Activated CD8-positive, alpha-beta memory T cell treated with anti-CD3 and anti-CD28 coated beads, Interleukin-2, amount 50 U/mL, for 48 hours (primary cell): ENCODE measurements around the gene RTKN2.

Experiments
- DNase-seq: peaks from one replicate; pipeline ENCODE4 v3.0.0-alpha.2; 2020

The RTKN2 gene

DNA sequence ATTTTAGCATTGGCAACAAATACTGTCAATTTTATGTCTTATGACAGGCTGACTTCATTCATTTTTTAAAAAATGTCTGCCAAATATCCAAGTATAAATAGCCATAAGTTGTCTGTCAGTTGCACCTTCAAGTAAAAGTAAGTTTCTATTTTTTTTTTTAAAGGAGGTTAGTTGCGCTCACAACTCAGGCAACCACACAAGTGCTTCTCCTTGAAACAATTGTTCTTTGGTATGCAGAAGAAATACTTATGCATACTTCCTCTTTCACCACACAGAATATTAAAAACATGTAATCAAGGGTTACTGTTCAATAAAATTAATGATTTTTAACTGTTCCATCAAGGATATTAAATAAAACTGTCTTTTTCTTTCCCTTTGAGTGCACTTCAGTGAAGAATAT is 97.9 kb downstream of the RTKN2 start:
- DNase-seq: no peak

DNA sequence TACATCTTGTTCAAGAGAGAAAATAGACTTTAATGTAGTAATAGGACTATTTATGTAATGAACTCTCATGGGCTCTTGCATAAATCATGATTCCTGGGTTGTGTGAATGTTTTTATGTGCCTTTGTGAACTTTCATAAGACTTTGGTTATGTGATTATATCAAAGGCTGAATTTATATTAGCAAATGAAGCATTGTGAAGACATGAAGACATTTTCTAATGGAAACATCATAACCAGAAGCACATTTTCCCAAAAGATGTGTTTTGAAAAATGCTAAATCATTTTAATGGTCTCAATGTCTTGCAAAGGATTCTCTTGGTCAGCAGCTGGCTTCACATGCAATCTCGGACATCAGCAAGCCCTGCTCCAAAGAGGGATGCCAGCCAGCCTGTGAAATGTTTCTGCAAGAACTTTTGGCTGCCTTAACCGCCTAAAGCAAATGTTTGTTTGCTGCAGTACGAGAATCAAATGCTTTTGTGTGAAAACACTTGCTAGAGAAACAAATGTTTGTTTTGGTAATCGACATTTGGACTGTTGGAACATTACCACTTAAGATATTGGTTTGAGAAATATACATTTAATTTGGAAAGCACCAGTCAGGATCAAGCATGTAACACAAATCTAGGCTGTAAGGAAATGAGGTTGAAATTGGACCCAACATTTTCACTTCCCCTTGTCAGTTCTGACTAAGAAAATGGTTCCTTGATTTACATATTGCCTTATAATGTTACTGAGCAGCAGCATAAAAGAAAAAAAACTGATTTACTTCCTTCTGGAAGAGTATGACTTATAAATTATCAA is 102.1 kb downstream of the RTKN2 start:
- DNase-seq: no peak

GRCh38 chr10:62165803-62166202 is 102.8 kb downstream of the RTKN2 start:
- DNase-seq: no peak

DNA sequence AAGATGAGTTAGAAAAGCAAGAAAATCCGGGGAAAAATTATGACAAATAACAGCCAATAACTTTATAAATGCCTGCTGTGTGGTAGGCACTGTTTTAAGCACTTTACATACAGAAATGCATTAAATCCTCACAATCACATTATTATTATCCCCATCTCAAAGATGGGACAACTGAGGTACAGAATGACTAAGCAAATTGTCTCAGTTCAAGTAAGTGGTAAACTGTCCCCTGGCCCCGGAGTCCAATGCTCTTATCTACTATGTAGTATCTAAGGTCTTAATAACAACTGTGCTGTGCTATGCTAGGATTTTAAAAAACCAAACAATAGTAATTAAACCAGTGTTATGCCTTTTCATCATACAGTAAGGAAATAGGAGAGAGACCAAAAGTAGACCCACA is 105.6 kb downstream of the RTKN2 start:
- no peak for DNase-seq

DNA sequence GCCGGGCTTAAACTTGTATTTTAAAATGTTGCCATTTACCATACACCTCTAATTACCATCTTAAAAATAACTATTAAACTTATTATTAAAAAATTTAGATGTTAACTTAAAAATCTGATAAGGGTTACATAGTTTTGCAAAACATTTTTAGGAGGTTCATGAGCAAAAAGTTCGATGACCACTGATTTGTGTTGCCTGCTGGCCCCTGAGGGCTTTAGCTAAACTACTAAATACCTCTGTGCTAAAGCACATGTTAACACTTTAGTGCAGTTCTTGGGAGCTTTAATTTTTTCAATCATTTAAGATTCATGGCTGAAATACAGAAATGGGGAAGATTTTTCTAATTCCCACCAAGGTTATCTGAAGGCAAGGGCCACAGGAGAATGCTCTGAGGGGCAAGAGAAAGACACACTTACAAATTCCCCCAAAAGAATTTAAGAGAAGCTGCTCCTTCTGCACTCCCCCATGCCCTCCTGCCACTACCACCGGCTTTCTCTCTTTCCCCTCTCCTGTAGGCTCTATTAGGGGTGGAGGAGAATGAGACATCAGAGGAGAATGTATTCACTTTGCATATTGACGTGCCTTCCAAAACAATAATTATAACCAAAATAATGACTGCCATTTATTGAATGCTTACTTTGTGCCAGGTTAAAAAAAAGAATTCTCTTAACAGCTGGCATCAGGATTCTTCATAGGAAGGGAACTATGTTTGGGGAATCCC is 106.2 kb downstream of the RTKN2 start:
- DNase-seq: no peak

GRCh38 chr10:62159351-62159750 is 109.3 kb downstream of the RTKN2 start:
- DNase-seq: no peak

DNA sequence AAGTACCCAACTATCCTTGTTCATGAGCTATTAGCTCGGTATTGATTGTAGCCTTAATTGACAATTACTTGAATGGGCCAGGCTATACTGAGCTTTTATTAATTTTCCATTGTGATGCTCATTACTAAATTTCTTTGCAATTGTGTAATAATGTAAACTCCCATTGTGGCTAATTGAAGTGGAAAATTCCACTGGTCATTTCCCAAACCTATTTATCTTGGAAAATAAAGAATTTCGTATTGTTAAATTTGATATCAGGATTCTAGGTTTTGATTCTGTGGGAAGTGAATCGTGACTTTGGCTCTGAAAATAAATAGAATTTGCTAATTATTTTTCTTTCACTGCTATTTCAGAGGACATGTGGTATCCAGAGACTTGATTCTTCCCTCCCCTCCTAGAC is 111.0 kb downstream of the RTKN2 start:
- no peak for DNase-seq

DNA sequence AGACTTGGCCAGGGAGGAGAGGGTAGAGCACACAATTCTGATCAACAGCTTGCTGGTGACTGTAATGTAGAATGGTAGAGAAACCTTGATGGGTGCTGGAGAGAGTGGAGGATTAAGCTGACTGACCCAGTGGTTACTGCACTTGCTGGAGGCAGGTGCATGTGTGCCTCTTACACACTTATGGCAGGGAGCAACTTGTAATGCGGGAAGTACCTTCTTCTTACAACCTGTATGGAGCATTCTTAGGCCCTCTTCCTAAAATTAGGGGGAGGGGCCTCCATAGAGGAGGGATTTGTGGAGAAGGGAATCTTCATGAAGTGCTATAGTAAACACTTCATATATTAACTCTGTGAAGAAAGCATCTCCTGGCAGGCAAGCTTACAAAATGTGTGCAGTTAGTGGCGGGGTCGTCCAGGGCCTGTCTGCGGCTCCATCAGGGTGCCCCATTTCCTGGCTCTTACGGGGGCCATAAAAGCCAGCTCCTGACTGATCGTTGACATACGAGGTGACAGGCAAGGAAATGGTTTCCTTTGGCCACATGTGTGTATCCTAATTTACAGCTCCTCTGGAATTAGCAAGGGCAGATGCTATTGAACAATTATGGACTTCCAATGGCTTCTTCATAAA is 113.5 kb downstream of the RTKN2 start:
- no peak for DNase-seq

GRCh38 chr10:62154231-62154630 is 114.4 kb downstream of the RTKN2 start:
- no peak for DNase-seq

GRCh38 chr10:62153191-62153590 is 115.5 kb downstream of the RTKN2 start:
- DNase-seq: no peak

DNA sequence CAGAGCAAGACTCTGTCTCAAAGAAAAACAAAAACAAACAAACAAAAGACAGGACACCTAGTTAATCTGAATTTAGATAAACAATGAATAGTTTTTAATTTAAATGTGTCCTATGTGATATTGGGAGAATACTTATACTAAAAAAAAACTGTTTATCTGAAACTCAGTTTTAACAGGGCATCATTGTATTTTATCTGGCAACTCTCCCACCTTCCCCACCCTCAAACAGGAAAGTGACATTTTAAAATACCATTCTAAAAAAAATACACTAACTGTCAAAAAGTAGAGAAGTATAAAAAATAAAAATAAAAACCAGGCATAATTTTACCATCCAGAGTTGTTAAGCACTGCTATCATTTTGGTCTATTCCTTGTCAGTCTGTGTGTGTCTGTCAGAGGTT is 119.0 kb downstream of the RTKN2 start:
- DNase-seq: no peak

GRCh38 chr10:62148155-62148554 is 120.5 kb downstream of the RTKN2 start:
- no peak for DNase-seq

GRCh38 chr10:62147425-62147824 is 121.2 kb downstream of the RTKN2 start:
- DNase-seq: no peak

DNA sequence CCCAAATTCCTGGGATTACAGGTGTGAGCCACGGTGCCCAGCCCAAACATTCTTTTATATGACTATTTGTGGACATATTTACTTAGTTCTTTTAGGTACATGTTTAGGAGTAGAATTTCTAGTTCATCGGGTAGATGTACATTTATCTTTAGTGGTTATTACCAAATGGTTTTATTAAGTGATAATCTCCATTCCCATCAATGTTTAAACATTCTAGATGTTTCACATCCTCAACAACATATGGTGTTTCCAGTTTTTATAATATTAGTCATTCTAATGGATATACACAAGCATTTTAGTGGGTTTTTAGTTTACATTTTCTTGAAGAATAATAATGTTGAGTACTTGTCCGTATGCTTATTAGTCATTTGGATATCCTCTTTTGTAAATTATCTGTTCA is 131.7 kb downstream of the RTKN2 start:
- no peak for DNase-seq

GRCh38 chr10:62133618-62134017 is 135.0 kb downstream of the RTKN2 start:
- DNase-seq: no peak
